ENCODE results near the gene ZNF579.

DNA sequence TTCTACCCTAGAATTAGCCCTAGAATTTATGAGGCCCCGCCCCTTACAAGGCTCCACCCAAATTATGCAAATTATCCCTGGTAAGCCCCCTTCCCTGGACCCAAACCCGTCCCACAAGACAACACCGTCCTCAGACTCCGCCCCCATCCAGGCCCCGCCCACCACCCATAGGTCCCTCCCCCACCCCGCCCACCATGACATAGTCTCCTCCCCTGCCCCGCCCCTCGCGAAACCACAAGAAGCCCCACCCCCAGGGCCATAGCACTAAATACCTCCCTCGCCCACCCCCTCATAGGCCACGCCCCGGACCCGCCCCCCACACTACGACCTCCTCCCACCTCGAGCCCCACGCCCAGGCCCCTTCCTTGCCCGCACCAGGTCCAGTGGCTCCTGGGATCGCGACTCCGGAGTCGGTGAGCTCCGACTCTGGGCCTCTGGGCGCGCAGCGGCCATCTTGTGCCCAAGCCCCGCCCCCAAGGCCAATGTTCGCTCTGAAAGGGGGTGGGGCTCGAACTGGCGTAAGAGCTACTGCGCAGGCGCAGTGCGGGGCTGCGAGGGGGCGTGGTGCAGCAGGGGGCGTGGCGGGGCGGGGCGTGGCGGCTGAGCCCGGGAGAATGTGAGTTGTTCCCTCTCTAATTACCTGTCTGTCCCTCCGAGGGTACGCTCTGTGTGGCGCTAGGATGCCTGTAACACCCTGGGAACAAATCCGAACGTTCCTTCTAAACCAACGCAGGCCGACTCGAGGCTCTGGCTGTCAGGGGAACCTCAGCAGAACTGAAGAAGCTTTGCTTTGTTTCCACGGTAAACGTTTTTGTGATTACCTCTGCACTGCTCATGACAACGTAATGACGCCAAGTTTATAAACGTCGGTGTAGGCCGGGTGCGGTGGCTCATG lies 43.7 kb upstream of the ZNF579 start, which contains the start of gene ZNF784:
- TF ChIP-seq HNRNPL (IDR thresholded peaks at IDR 0.05; ENCODE audit: low read depth, low read length) = no peak
- TF ChIP-seq, protein P1, sequence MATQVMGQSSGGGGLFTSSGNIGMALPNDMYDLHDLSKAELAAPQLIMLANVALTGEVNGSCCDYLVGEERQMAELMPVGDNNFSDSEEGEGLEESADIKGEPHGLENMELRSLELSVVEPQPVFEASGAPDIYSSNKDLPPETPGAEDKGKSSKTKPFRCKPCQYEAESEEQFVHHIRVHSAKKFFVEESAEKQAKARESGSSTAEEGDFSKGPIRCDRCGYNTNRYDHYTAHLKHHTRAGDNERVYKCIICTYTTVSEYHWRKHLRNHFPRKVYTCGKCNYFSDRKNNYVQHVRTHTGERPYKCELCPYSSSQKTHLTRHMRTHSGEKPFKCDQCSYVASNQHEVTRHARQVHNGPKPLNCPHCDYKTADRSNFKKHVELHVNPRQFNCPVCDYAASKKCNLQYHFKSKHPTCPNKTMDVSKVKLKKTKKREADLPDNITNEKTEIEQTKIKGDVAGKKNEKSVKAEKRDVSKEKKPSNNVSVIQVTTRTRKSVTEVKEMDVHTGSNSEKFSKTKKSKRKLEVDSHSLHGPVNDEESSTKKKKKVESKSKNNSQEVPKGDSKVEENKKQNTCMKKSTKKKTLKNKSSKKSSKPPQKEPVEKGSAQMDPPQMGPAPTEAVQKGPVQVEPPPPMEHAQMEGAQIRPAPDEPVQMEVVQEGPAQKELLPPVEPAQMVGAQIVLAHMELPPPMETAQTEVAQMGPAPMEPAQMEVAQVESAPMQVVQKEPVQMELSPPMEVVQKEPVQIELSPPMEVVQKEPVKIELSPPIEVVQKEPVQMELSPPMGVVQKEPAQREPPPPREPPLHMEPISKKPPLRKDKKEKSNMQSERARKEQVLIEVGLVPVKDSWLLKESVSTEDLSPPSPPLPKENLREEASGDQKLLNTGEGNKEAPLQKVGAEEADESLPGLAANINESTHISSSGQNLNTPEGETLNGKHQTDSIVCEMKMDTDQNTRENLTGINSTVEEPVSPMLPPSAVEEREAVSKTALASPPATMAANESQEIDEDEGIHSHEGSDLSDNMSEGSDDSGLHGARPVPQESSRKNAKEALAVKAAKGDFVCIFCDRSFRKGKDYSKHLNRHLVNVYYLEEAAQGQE (IDR thresholded peaks at IDR 0.05; ENCODE audit: borderline replicate concordance in 1 of 2, low read depth in 1 of 2, low read length in 2 of 2) = peak in 1 of 2 experiments; percentile 57; a peak in 2 of 4 replicates
- no peak for TF ChIP-seq ZNF296 (CRISPR knock-in tag; conservative IDR thresholded peaks at IDR 0.05)
- TF ChIP-seq SP1 (IDR thresholded peaks at IDR 0.05) = peak; percentile 96
- peak; percentile 63 for TF ChIP-seq SP1 (CRISPR knock-in tag; IDR thresholded peaks at IDR 0.05)
